ENCODE results near the gene ARAP1.
A peak's percentile ranks its signal among the peaks of the same experiment; 100 is the strongest.

ARAP1 gene

DNA sequence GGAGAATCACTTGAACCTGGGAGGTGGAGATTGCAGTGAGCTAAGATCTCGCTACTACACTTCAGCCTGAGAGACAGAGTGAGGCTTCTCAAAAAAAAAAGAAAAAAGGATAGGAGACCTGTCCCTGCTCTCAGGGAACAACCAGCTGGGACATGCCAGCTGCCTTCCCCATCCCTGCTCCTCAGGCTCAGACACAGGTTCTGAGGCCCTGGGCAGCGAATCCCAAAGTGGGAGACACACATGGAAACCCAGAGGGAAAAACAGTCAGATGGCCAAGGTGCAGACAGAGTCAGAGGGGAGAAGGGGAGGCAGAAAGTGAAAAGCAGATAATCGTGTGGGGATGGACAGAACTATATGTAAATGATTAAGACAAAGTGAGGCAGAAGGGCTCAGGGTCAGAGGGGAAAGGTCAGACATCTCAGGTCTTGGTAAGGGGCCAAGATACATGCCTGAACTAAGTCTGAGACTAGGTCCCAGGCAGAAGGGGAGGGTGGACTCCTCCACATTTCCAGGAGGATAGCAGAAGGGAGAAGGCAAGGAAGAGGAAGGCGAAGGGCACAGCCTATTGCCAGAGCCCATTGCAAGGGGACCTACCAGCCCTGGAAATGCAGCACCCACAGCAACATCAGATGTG, 27.4 kb upstream of the ARAP1 start:
- DNase-seq, result no peak

GRCh38 chr11:72778535-72779494, 26.6 kb upstream of the ARAP1 start:
- DNase-seq, result no peak

GRCh38 chr11:72777755-72778278, 25.6 kb upstream of the ARAP1 start:
- peak; percentile 52 for DNase-seq

DNA sequence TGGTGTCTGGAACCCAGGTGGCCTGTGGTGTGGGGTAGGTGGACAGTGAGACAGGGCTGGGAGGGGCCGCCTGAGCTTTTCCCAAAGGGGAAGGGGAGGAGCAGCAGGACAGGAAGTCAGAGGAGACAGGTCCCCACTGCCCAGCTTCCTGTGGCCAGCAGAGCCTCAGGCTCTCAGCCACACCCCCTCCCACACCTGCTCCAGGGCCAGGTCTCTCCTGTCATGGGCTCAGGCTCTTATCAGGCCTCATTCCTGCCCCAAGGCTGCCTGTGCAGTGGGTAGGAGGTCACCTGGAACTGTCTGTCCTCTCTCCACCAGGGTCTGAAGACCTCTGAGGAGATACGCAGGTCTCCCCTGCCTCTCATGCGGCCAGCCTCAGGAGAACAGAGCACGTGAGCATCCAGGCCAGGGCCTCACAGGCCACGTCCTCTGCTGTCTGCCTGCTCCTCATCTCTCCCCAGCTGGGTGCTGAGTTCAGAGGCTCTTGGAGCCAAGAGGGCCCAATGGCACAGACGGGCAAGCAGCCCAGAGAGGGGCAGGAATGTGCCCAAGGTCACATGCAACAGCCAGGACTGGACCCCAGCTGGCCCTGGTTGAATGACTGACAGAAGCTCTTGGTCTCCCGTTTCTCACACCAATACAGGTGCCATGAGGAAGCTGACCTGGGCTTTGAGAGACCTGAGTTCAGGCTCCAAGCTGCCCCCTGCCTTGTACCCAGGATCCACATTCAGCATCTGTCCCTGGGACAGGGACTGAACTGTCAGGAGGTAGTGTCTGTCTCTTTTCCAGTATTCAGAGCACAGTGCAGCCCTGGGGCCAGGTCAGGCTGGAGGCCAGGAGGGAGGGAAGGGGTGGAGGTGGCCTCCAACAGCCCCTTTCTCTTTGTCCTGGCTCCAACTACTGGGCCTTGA, 24.9 kb upstream of the ARAP1 start:
- peak; percentile 26 for DNase-seq

- no peak for DNase-seq
These were observed 24.1 kb upstream of the ARAP1 start for GRCh38 chr11:72776117-72776843.

- DNase-seq, result no peak
These were observed 23.3 kb upstream of the ARAP1 start for GRCh38 chr11:72775288-72776110.

GRCh38 chr11:72774499-72774898, 22.3 kb upstream of the ARAP1 start:
- DNase-seq, result no peak

DNA sequence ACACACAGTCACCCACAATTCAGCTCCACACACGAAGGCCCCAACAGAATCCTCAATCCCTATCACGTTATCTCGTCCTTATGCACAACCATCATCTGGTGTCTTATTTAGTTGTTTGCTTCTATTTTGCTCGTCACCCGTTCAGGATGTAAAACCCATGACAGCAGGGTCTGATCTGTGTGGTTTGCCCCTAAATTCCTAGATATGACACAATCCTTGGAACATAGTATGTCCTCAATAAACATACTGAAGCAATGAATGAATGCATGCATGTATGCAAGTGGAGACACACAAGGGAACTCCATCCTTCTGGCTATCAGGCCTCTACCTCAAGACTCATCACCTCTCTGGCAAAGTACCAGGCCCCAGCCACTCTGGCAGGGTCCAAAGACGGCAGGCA, 21.5 kb upstream of the ARAP1 start:
- no peak for DNase-seq

- DNase-seq, result no peak
These were observed 21.1 kb upstream of the ARAP1 start for GRCh38 chr11:72773291-72773690.

DNA sequence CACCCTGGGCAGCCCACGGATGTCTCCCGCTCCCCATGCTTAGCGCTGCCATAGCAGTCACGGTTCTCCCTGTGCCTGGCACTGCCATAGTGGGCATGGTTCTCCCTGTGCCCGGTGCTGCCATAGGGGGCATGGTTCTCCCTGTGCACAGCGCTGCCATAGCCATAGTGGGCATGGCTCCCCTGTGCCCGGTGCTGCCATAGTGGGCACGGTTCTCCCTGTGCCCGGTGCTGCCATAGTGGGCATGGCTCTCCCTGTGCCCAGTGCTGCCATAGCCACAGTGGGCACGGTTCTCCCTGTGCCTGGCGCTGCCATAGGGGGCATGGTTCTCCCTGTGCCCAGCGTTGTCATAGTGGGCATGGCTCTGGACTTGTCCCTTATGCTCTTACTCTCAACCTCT, 19.9 kb upstream of the ARAP1 start:
- DNase-seq, result no peak

GRCh38 chr11:72771507-72771906, 19.3 kb upstream of the ARAP1 start:
- DNase-seq, result no peak

DNA sequence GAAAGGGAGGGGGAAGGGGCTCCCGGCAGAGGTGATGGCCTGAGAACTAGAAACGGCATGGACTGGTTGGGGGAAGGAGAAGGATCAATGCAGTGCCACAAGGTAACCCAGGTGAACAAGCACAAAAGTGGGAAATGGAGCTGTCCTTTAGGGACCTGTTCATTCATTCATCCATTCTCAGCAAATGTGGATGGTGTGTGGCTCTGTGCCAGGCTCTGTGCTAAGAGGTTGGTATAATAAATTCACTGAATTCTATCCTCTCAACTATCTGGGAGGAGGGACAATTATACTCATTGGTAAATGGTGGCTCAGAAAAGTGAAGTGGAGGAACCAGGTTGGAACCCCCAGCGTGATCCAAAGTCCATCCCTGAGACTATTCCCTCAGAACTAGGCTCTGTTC, 18.6 kb upstream of the ARAP1 start:
- no peak for DNase-seq

GRCh38 chr11:72769680-72770079, 17.5 kb upstream of the ARAP1 start:
- DNase-seq, result no peak

GRCh38 chr11:72768581-72768980, 16.4 kb upstream of the ARAP1 start:
- DNase-seq, result no peak

DNA sequence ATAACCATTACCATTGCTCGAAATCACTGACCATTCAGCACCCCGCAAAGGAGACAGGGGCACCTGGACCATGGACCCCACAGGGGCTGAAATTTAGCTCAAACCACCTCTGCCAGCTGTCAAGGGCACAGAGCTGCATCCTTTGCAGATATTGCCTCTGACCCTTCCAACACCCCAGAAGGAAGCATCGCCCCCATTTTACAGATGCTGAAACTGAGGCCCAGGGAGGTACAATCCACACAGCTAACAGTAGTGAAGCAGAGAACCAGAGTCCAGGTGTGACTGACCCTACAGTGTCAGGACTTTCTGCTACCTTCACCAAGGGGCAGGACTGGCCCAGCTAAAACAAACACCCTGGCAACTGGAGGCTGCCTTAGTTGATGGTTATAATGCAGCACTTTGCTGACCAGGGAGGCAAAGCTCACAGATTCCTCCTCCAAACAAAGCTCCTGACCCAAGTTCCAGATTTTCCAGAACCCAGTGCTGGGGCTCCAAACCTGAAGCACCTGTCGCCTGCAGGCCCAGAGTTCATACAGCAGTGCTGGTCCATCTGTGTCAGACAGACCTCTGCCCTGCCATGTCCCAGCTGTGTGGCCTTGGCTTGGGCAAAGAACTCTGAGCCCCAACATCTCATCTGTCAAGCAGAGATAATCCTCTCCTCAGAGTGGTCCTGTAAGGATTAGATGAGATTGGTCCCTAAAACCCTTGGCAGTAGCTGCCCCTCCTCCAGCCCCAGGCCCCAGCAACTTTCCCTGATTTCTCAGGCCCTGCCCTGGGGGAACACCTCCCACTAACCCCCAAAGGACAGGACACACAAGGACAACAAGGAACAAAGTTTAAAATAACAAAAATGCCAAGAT, 15.2 kb upstream of the ARAP1 start:
- no peak for DNase-seq

DNA sequence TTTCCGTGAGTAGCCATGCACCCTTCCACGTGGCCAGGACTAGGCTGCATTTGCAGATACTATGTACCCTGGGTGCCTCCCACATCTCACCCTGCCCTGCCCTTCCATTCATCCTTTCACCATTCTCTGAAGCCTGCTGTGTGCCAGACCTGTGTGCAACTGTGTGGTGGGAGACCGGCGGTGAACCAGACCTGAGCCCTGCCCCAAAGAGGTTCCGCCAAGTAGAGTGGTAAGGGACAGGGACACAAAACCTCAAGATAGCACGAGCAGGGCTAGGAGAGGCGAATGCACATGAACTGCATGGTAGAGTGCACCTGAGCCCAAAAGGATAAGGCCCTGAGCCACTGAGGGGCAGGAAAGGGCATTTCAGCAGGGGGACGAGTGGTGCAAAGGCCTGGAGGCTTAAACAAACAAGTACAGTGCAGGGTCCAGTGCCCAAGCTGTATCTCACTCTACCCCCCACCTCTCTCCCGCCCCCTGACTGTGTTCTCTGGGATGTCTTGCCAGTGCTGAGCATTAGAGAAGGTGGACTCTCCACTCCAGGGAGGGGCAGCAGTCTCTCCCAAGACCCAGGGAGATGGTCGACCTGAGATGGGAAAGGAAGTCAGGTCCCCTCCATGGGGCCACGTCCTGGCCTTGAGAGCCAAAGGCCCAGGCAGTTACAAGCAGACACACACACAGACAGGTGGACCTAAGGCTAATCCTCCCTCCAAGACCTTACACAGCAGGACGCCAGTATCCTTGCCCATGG, 14.1 kb upstream of the ARAP1 start:
- DNase-seq, result no peak

DNA sequence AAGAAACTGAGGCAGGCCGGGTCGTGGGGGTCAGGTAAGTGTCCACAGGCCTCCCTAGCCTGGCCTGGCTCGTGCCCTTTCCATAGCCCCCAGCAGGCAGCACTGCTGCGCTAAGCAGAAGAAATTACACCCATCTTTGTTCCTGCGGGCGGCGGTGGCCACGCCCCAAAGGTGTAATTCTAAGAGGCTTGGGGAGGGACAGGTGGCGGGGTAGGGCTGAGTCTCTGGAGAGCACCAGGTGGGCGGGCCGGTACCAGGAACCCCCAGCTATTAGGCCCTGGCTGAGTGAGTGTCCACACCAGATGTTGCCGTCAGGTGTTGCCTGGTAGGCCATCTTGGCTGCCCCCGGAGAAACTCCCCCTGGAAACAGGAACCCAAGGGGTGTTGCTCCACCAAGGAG, 12.3 kb upstream of the ARAP1 start:
- peak; percentile 93 for DNase-seq

DNA sequence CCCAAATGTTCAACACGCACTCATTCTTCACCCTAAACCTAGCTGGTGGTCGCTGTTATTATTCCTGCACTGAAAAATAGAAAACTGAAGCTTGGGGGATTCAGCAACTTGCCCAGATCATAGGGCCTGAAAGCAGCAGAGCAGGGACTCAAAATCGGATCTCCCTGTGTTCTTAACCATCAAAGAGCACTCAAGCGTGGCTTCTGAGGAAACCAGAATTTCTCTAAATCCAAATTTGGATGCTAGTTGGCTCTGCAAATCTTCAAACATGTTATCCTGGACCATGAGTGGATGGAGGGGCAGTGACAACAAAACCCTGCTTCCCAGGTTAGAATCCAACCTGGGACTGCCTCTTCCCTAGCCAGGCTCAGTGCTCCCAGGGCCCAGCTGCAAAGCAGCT, 11.6 kb upstream of the ARAP1 start:
- DNase-seq, result no peak

DNA sequence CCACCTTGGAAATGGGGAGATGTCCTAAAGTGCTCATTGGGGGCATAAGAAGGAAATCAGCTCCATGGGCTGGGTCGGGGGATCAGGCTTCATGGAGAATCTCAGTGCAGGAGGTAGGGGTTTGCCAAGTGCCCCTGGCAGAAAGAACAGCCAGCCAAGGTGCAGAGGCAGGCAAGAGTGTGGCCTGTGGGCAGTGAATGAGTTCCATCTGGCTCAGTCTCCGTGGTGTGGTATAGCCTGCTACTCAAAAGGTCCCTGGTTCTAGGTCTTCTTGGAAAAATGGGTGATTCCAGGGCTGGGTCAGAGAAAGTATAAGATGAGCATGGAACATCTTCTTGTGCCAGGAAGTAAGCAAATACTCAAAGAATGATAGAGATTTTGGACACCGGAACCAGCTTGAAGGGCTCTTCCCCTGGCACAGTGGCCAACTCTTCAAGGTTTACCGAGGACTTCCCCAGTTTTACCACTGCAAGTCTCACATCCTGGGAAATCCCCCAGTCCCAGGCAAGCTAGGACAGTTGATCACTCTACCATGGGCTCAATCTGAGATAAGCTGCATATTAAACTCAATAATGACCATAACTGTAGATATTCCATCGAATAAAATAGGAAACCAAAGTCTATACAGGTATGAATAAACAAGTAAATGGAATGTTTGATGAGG, 10.6 kb upstream of the ARAP1 start:
- no peak for DNase-seq

All from NCI-H510A treated with DMSO at 0.1 percent for 48 hours (cell line).